HL-60 (cell line): ENCODE measurements around the gene SLC39A3.

Experiments
- DNase-seq, 2 experiments: peaks; one replicate each; pipeline ENCODE4 v3.0.0-alpha.2; 2010 to 2020; ENCODE audit warnings: low read depth in 1 of 2, low spot score in 1 of 2
- H3K27ac ChIP-seq: fragments of 250-450 bp; sonication (Bioruptor Pico); replicated peaks from 2 replicates; pipeline ENCODE4 v1.5.1; 2020; ENCODE audit warnings: mild to moderate bottlenecking, moderate library complexity
- H3K27me3 ChIP-seq: fragments of 250-450 bp; sonication (Bioruptor Pico); 2 replicates; pipeline ENCODE4 v1.5.1; 2021; ENCODE audit warnings: mild to moderate bottlenecking, moderate library complexity; ENCODE audit not compliant: insufficient read depth, poor library complexity, severe bottlenecking
- H3K4me3 ChIP-seq: replicated peaks from 2 replicates; pipeline ENCODE4 v1.5.1; 2011; ENCODE audit warnings: mild to moderate bottlenecking, control low read depth, low read length; ENCODE audit not compliant: insufficient read depth
- GABPA ChIP-seq: IDR thresholded peaks from 2 replicates; pipeline ENCODE4 v1.6.1; 2012; ENCODE audit warnings: low read depth
- POLR2AphosphoS5 ChIP-seq: IDR thresholded peaks from 2 replicates; pipeline ENCODE4 v1.6.1; 2012; ENCODE audit warnings: low read depth
- SPI1 ChIP-seq: IDR thresholded peaks from 2 replicates; pipeline ENCODE4 v1.6.1; 2012; ENCODE audit warnings: low read depth, mild to moderate bottlenecking, borderline replicate concordance
- TF ChIP-seq, protein P1 (sequence below): IDR thresholded peaks from 2 replicates; pipeline ENCODE4 v1.6.1; 2012; ENCODE audit warnings: low read depth; ENCODE audit not compliant: insufficient replicate concordance
- TF ChIP-seq, protein P2 (sequence below): IDR thresholded peaks from one replicate; pipeline ENCODE4 v1.5.1; 2011; ENCODE audit warnings: low read length, control low read depth, inconsistent platforms; ENCODE audit not compliant: insufficient read depth

SLC39A3 gene

DNA sequence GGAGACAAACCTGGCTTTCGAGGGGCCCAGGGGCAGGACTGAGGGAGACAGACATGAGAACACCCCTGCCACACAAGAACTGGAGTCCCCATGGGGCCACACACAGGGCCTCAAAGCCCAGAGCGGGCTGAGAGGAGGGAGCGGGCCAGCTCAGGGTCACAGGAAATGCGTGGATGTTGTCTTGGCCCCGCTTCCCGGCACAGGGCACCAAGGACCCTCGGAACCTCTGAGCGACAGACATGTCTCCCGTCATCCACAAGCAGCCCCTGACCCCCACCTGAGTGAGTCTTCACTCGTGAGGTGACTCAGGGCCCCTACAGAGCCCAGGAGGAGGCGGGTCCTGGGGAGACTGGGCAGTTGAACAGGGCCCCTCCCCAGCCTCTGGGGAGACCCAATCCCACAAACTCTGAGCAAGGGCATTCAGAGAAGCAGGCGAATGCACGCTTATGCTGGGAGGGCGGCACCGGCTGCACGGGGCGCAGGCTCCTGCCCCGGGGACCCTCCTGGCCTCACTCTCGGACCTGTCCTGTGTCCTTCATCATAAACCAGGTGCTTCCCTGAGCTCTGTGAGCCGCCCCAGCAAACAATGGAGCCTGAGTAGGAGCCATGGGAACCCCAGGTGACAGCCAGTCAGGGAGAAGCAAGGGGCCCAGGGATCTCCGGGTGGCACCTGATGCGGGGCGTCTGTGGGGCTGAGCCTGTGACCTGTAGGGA lies 23.1 kb upstream of the SLC39A3 start:
- no peak for DNase-seq
- Histone ChIP-seq H3K27ac (no peak overlapping the region), H3K4me3 (no peak overlapping the region), H3K27me3 (no peaks in the 10 kb centered on the region)
- TF ChIP-seq, protein P1, sequence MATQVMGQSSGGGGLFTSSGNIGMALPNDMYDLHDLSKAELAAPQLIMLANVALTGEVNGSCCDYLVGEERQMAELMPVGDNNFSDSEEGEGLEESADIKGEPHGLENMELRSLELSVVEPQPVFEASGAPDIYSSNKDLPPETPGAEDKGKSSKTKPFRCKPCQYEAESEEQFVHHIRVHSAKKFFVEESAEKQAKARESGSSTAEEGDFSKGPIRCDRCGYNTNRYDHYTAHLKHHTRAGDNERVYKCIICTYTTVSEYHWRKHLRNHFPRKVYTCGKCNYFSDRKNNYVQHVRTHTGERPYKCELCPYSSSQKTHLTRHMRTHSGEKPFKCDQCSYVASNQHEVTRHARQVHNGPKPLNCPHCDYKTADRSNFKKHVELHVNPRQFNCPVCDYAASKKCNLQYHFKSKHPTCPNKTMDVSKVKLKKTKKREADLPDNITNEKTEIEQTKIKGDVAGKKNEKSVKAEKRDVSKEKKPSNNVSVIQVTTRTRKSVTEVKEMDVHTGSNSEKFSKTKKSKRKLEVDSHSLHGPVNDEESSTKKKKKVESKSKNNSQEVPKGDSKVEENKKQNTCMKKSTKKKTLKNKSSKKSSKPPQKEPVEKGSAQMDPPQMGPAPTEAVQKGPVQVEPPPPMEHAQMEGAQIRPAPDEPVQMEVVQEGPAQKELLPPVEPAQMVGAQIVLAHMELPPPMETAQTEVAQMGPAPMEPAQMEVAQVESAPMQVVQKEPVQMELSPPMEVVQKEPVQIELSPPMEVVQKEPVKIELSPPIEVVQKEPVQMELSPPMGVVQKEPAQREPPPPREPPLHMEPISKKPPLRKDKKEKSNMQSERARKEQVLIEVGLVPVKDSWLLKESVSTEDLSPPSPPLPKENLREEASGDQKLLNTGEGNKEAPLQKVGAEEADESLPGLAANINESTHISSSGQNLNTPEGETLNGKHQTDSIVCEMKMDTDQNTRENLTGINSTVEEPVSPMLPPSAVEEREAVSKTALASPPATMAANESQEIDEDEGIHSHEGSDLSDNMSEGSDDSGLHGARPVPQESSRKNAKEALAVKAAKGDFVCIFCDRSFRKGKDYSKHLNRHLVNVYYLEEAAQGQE = no peak
- TF ChIP-seq, protein P2, sequence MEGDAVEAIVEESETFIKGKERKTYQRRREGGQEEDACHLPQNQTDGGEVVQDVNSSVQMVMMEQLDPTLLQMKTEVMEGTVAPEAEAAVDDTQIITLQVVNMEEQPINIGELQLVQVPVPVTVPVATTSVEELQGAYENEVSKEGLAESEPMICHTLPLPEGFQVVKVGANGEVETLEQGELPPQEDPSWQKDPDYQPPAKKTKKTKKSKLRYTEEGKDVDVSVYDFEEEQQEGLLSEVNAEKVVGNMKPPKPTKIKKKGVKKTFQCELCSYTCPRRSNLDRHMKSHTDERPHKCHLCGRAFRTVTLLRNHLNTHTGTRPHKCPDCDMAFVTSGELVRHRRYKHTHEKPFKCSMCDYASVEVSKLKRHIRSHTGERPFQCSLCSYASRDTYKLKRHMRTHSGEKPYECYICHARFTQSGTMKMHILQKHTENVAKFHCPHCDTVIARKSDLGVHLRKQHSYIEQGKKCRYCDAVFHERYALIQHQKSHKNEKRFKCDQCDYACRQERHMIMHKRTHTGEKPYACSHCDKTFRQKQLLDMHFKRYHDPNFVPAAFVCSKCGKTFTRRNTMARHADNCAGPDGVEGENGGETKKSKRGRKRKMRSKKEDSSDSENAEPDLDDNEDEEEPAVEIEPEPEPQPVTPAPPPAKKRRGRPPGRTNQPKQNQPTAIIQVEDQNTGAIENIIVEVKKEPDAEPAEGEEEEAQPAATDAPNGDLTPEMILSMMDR = no peak
- TF ChIP-seq POLR2AphosphoS5 (no peak), SPI1 (no peak), GABPA (no peak)

DNA sequence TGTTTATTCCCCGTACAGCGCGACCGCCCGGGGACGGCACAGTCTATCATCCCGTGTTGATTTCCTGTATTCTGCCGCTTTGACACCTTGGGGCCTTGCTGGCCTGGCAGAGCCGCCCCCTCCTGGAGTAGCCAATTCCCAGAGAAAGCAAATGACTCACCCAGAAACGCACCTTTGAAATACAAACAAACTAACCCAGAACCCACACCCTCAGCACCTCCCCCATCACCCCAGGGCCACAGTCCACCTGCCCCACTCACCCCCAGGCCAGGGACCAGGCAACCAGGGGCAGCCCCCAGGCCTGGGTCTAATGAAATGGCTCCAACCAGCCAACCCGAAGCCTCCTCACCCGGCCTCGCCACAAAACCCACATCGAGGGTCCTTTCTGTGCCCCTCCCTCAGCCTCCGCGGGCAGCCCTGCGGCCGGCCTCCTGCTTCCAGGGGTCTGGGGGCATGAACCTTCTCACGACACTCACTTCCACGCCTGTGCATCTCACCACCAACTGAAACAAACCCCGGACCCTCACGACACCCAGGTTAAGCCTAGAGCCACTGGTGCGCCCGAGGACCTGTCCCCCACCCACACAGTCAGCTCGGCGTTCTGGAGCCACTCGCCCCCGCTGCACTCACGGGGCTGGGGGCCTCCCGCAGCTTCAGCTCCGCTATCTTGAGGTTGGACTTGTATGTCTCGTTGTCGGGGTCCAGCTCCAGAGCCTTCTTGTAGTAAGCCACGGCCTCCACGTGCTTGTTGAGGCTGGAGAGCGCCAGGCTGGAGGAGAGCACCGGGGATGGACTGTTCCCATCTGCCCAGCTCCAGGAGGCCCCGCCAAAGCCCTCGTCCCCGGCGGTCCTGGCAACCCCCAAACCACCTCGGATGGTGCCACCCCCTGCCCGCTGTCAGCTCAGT lies 22.3 kb upstream of the SLC39A3 start:
- no peak for TF ChIP-seq SPI1
- Histone ChIP-seq H3K4me3 (no peak overlapping the region), H3K27ac (no peak overlapping the region), H3K27me3 (no peaks in the 10 kb centered on the region)
- DNase-seq = no peak

DNA sequence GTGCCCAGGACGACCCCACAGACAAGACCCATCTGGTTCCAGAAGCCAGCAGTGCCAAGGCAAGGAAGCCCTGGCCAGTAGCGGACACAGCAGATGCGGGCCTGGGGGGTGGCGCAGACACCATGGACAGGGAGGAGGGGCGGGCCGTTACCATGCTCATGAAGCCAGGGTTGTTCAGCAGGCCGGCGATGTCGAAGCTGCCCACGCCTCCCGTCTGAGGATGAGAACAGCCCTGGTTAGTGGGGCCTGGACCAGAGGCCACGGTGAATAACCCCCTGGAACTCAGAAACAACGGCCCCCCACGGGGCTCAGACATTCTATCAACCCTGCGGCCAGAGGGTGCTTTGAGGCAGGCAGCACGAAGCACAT lies 21.5 kb upstream of the SLC39A3 start:
- Histone ChIP-seq H3K27ac (no peak overlapping the region), H3K4me3 (no peak overlapping the region), H3K27me3 (no peaks in the 10 kb centered on the region)
- DNase-seq = no peak
- TF ChIP-seq GABPA = no peak
- TF ChIP-seq, protein P2 = no peak
- TF ChIP-seq SPI1 = no peak
- TF ChIP-seq, protein P1 = no peak
- TF ChIP-seq POLR2AphosphoS5 = no peak

DNA sequence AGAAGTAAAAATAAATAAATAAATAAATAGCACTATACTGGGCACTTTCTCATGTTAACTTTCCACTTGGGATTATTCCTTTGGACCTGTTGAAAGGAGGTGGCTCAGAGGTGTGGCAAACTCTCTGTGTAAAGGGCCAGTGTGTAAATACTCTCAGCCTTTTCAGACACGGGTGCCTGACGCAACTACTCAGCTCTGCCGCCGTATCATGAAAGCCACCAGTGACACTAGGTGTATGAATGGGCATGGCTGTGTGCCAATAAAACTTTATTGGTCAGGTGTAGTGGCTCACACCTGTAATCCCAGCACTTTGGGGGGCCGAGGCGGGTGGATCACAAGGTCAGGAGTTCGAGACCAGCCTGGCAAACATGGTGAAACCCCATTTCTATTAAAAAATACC lies 20.1 kb upstream of the SLC39A3 start:
- H3K4me3 ChIP-seq = no peak overlapping the region
- no peaks in the 10 kb centered on the region for H3K27me3 ChIP-seq
- TF ChIP-seq POLR2AphosphoS5 (no peak), SPI1 (no peak), GABPA (no peak)
- TF ChIP-seq, protein P2 = no peak
- TF ChIP-seq, protein P1 = no peak
- DNase-seq = no peak
- H3K27ac ChIP-seq = no peak overlapping the region
